Measurements from ENCODE around the gene CSMD2. TPM values are rescaled to one million over a fixed set of nuclear protein-coding genes. Genes with fewer than 3 reads are reported as not detected.

The CSMD2 gene
- polyA plus RNA-seq, 1 of the 3 experiments (the other 2 are of a cell fraction), result not detected

- Histone ChIP-seq H3K27ac (ENCODE audit: low read depth in 2 of 2, low read length in 1 of 2) (no peak overlapping the region), H3K27me3 (ENCODE audit: insufficient read depth) (no peaks in the 10 kb centered on the region), H3F3A (replicated peaks; ENCODE audit: insufficient read depth) (no peaks in the 10 kb centered on the region), H3K36me3 (replicated peaks in 1 of 2; ENCODE audit: control insufficient read depth in 1 of 2, insufficient read depth in 2 of 2, low read length in 1 of 2) (no peaks in the 10 kb centered on the region), H2AFZ (ENCODE audit: low read depth) (no peak overlapping the region), H3K9ac (no peak overlapping the region), H3K9me2 (no peaks in the 10 kb centered on the region), H3K4me1 (ENCODE audit: control insufficient read depth in 1 of 2, insufficient read depth in 2 of 2, low read depth in 1 of 2, low read length in 1 of 2) (no peaks in the 10 kb centered on the region), H3K4me3 (ENCODE audit: low read depth in 2 of 2, low read length in 1 of 2) (no peak overlapping the region), H4K20me1 (ENCODE audit: insufficient read depth) (no peaks in the 10 kb centered on the region), H3K4me2 (no peak overlapping the region), H3K79me2 (ENCODE audit: insufficient read depth) (no peaks in the 10 kb centered on the region), H3K9me3 (no peaks in the 10 kb centered on the region)
- TF ChIP-seq PBX3 (IDR thresholded peaks at IDR 0.05) (no peak), GATA2 (CRISPR knock-in tag; IDR thresholded peaks at IDR 0.05) (no peak), NRF1 (IDR thresholded peaks at IDR 0.05; ENCODE audit: low read depth, low read length) (no peak), TCF12 (IDR thresholded peaks at IDR 0.05) (no peak), EP300 (IDR thresholded peaks at IDR 0.05; ENCODE audit: borderline replicate concordance in 1 of 2, low read depth in 1 of 2, low read length in 1 of 2) (no peak), MXI1 (IDR thresholded peaks at IDR 0.05; ENCODE audit: low read depth, low read length) (no peak), FOXM1 (IDR thresholded peaks at IDR 0.05; ENCODE audit: low read depth) (no peak)
- ChIA-PET POLR2A (no interaction called here), CTCF (interaction anchor here (2.7 kb wide), 1 partner anchor 14 kb away, joined by 7 read pairs; no protein-coding TSS in a partner anchor)
- no peak for DNase-seq
- 53% methylated on average over 13 of the region's 14 CpGs for WGBS (ENCODE audit: low lambda C conversion rate)
These were observed 466.5 kb downstream of the CSMD2 start for GRCh38 chr1:33698361-33699035.

- H3K9ac ChIP-seq, result no peak overlapping the region
- no peaks in the 10 kb centered on the region for H3K9me2 ChIP-seq
- no peaks in the 10 kb centered on the region for H3K9me3 ChIP-seq
- no peaks in the 10 kb centered on the region for H3K79me2 ChIP-seq (ENCODE audit: insufficient read depth)
- no peak for DNase-seq
- H3K27me3 ChIP-seq (ENCODE audit: insufficient read depth), result no peaks in the 10 kb centered on the region
- CTCF ChIA-PET, result no interaction called here
- no peak overlapping the region for H3K4me3 ChIP-seq (ENCODE audit: low read depth in 2 of 2, low read length in 1 of 2)
- no peak for TF ChIP-seq MAX (IDR thresholded peaks at IDR 0.05; ENCODE audit: low read depth)
- no peak for TF ChIP-seq TCF12 (IDR thresholded peaks at IDR 0.05)
- TF ChIP-seq YY1 (IDR thresholded peaks at IDR 0.05; ENCODE audit: low read depth), result no peak
- TF ChIP-seq IRF3 (IDR thresholded peaks at IDR 0.05; ENCODE audit: low read depth, low read length), result no peak
- no peak for TF ChIP-seq USF1 (IDR thresholded peaks at IDR 0.05; ENCODE audit: borderline replicate concordance, low read depth)
- TF ChIP-seq POLR2AphosphoS5 (IDR thresholded peaks at IDR 0.05; ENCODE audit: low read depth, low read length), result no peak
- no peak for TF ChIP-seq EZH2phosphoT487 (IDR thresholded peaks at IDR 0.05; ENCODE audit: borderline replicate concordance, low read depth)
- no peak for TF ChIP-seq REST (IDR thresholded peaks at IDR 0.05; ENCODE audit: low read depth, low read length)
- no peak for TF ChIP-seq ELF1 (IDR thresholded peaks at IDR 0.05)
- TF ChIP-seq MEF2A (IDR thresholded peaks at IDR 0.05; ENCODE audit: borderline replicate concordance, low read depth), result no peak
- no peak for TF ChIP-seq TEAD4 (IDR thresholded peaks at IDR 0.05; ENCODE audit: borderline replicate concordance, insufficient read depth)
- TF ChIP-seq RXRA (IDR thresholded peaks at IDR 0.05; ENCODE audit: borderline replicate concordance, low read depth), result no peak
- no peak for TF ChIP-seq RCOR1 (IDR thresholded peaks at IDR 0.05; ENCODE audit: low read length)
- TF ChIP-seq CHD2 (IDR thresholded peaks at IDR 0.05; ENCODE audit: low read length, partially characterized antibody), result no peak
- no peak for TF ChIP-seq SIN3A (IDR thresholded peaks at IDR 0.05; ENCODE audit: borderline replicate concordance, low read depth, low read length)
- TF ChIP-seq RFX5 (IDR thresholded peaks at IDR 0.05; ENCODE audit: low read length), result no peak
- no peak for TF ChIP-seq GATA2 (CRISPR knock-in tag; IDR thresholded peaks at IDR 0.05)
- H3K36me3 ChIP-seq (replicated peaks in 1 of 2; ENCODE audit: control insufficient read depth in 1 of 2, insufficient read depth in 2 of 2, low read length in 1 of 2), result no peaks in the 10 kb centered on the region
- H3K4me2 ChIP-seq, result no peak overlapping the region
- no peak overlapping the region for H2AFZ ChIP-seq (ENCODE audit: low read depth)
- 10% methylated on average over 2 of the region's 2 CpGs for WGBS (ENCODE audit: low lambda C conversion rate)
- H3K4me1 ChIP-seq (ENCODE audit: control insufficient read depth in 1 of 2, insufficient read depth in 2 of 2, low read depth in 1 of 2, low read length in 1 of 2), result no peaks in the 10 kb centered on the region
- POLR2A ChIA-PET, result no interaction called here
- H3F3A ChIP-seq (replicated peaks; ENCODE audit: insufficient read depth), result no peaks in the 10 kb centered on the region
- H4K20me1 ChIP-seq (ENCODE audit: insufficient read depth), result no peaks in the 10 kb centered on the region
- H3K27ac ChIP-seq (ENCODE audit: low read depth in 2 of 2, low read length in 1 of 2), result no peak overlapping the region
These were observed 467.2 kb downstream of the CSMD2 start for GRCh38 chr1:33697816-33698215.
